Globus pallidus (tissue), 1 donor: ENCODE measurements around the gene RAMACL.

Source experiments
- DNase-seq: peaks from one replicate; pipeline ENCODE4 v3.0.0-alpha.2; 2015; ENCODE audit warnings: low spot score

Gene RAMACL

GRCh38 chr6:166618251-166618650, 31.8 kb upstream of the RAMACL start:
- no peak for DNase-seq

- no peak for DNase-seq
These were observed 30.9 kb upstream of the RAMACL start for GRCh38 chr6:166617359-166617758.

- no peak for DNase-seq
These were observed 30.1 kb upstream of the RAMACL start for GRCh38 chr6:166616261-166617238.

GRCh38 chr6:166615059-166615770, 28.7 kb upstream of the RAMACL start:
- DNase-seq = no peak

GRCh38 chr6:166614589-166614988, 28.1 kb upstream of the RAMACL start:
- no peak for DNase-seq

GRCh38 chr6:166614171-166614583, 27.7 kb upstream of the RAMACL start:
- DNase-seq = no peak

- no peak for DNase-seq
These were observed 26.5 kb upstream of the RAMACL start for GRCh38 chr6:166613027-166613426.

- DNase-seq = no peak
These were observed 26.0 kb upstream of the RAMACL start for GRCh38 chr6:166612471-166612881.

- DNase-seq = no peak
These were observed 25.2 kb upstream of the RAMACL start for GRCh38 chr6:166611631-166612030.

GRCh38 chr6:166610069-166610468, 23.6 kb upstream of the RAMACL start:
- no peak for DNase-seq

- DNase-seq = no peak
These were observed 22.3 kb upstream of the RAMACL start for GRCh38 chr6:166608774-166609173.

- DNase-seq = no peak
These were observed 19.3 kb upstream of the RAMACL start for GRCh38 chr6:166605752-166606151.

- no peak for DNase-seq
These were observed 18.4 kb upstream of the RAMACL start for GRCh38 chr6:166604911-166605310.

- DNase-seq = no peak
These were observed 17.9 kb upstream of the RAMACL start for GRCh38 chr6:166604328-166604727.

GRCh38 chr6:166603043-166603690, 16.7 kb upstream of the RAMACL start:
- DNase-seq = no peak

- no peak for DNase-seq
These were observed 15.5 kb upstream of the RAMACL start for GRCh38 chr6:166601956-166602355.

- no peak for DNase-seq
These were observed 14.5 kb upstream of the RAMACL start for GRCh38 chr6:166600931-166601330.

- no peak for DNase-seq
These were observed 12.7 kb upstream of the RAMACL start for GRCh38 chr6:166599205-166599604.

- DNase-seq = peak; percentile 57
These were observed 12.1 kb upstream of the RAMACL start for GRCh38 chr6:166598441-166599138.

GRCh38 chr6:166597711-166598440, 11.4 kb upstream of the RAMACL start:
- peak; percentile 69 for DNase-seq
